ENCODE results near the gene ADORA3.

- TF ChIP-seq CBX3 (IDR thresholded peaks at IDR 0.05; ENCODE audit: borderline replicate concordance, low read depth) (no peak), CTCF (IDR thresholded peaks at IDR 0.05 in 2 of 3, conservative IDR thresholded peaks at IDR 0.05 in 1 of 3; ENCODE audit: control insufficient read depth in 2 of 3, extremely low read depth in 1 of 3, insufficient read depth in 1 of 3, low read depth in 3 of 3, low read length in 3 of 3) (peak; percentile 12 to 50 (median 34); a peak in 5 of 6 replicates), ASH2L (IDR thresholded peaks at IDR 0.05; ENCODE audit: borderline replicate concordance, low read depth) (no peak), POLR2A (IDR thresholded peaks at IDR 0.05; ENCODE audit: low read depth, low read length) (no peak), CHD2 (IDR thresholded peaks at IDR 0.05; ENCODE audit: borderline replicate concordance, low read depth, low read length) (no peak)
Measured at GRCh38 chr1:111516005-111516535, 12.6 kb upstream of the ADORA3 start.
